HG03457 (cell line): ENCODE results near the gene TMEFF1.

Experiments used
- ATAC-seq: cut with Tn5 transposase; IDR thresholded peaks from one replicate; pipeline ENCODE4 v1.9.1; 2021; ENCODE audit warnings: moderate number of reproducible peaks; ENCODE audit not compliant: unreplicated experiment

The TMEFF1 gene

DNA sequence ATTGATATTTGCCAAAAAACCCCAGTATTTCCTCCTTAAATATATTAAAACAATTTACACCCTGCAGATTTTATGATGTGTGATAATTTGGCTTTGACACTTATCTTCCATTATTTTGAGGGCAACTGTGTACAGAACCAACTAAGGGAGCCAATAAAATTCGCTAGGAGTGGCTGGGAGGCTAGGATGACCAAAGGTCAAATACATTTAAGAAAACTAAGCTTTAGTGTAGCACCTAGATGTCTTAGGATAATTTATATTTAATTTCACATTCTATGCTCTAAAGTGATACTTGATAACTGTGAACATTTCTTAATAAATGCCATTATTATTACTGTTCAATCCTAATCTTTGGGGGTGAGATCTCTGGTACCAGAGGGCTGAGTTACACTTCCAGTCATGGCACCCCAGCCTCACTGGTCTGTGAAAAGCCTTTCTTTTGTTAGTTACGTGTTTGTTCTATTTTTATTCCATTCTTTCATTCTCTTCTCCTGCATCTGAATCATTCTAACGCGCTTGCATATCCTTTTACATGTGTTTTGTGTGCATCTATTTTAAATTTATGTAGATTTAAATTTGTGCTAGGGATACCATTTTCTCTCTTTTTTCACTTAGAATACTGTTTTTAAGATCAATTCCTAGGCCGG lies 26.9 kb upstream of the TMEFF1 start:
- ATAC-seq = no peak

DNA sequence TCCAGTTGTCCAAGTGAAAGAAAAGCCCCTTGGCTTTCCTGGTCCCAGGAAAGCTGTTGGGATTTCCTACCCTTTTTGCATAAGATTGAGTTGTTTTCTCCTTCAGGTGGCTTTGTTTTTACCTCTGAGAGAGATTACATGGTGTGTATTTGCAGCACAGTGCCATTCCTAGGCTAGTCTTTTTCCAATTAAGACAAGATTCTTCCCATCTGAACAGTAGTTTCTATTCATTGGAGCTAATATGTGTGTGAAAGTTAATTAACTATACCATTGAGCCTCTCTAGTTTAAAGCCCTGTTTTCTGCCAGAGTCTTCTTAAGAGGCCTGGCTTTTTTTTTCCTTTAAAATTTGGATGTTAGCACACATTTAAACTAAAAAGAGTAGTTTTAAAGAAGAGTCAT lies 25.9 kb upstream of the TMEFF1 start:
- no peak for ATAC-seq

DNA sequence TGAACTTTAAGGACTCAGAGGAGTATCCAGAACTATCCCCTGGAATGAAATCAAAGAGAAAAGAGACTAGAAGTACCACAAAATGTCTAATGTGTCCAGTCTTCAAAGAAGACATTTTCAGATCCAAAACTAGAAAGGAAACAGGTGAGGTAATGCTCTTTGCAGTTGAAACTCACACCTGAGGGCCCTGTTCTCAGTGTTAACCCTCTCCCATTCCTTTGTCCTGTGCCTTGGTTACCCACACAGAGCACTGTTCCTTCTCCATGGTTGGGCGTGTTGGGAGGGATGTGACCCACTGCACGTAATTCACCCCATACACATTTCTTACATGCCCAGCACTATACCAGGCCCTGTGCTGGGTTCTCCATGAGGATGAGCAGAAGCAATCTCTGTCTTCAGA lies 24.7 kb upstream of the TMEFF1 start:
- no peak for ATAC-seq

DNA sequence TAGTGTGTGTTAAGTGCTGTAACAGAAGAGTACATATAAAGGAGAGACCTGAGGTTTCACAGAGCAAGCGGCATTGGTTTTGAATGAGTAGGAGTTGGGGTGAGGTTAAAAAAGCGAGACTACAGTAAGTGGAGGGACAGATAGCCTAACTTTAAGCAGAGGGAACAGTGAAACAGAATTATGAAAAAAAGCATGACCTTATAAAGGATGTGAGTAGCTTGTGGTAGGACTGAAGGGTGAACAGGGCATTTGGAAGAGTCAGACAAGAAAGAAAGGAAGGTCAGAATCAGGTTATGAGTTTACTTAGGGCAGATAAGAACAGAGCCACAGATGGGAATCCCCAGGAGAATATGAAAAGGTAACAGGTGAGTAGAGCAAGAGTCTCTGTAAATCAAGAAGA lies 23.5 kb upstream of the TMEFF1 start:
- peak; percentile 79 for ATAC-seq

DNA sequence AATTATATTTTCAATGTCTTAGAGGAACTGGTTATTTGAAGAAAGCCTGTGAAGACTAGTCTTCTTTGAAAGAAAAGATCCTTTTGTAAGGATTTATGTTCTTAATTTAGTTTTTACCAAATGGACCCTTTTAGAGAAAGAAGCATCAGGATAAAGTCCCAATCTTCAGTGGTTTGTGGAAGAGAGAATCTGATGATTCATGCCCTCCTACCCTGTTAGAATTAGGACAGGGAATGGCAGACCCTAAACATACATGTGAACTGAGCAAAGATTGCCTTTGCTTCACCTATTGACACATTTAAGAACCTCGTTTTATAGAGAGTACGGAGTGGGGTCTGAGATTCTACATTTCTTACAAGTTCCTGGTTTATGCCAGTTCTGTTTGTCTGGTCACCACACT lies 20.1 kb upstream of the TMEFF1 start:
- no peak for ATAC-seq

DNA sequence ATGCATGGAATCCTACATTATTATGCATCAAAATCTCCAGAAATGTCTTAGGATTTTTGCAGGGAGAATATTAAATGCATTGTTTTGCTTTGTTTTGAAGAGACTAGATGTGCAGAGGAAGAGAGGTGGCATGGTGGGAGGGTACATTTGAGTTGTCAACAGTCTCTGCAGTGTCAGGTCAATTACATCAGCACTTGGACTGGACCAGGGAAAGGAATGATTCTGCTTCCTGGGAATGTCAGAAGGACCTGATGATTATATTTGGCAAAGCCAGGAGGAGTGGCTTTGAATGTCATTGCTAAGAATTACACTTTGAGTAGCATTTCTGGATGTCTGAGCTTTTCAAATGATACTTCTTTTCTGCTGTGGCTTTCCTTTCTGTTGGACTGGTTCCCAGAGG lies 17.5 kb upstream of the TMEFF1 start:
- no peak for ATAC-seq

DNA sequence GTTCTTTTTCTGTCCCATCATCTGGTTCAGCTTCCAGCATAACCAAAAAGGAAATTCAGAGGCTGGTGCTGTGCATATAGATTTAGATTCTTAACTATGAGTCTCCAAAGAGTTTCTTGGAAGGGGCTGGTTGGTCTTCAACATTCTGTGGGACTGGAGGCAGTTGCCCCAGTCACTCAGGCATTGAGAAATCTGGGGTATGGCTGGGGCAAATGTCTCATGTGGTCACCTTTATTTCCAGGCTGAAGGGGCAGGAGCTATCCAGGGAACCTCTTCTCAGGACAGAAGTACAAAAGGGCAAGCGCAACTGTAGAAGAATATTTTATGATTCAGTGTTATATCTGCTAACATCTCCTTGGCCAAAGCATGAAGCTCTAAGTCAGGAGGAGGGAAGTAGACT lies 15.4 kb upstream of the TMEFF1 start:
- no peak for ATAC-seq

DNA sequence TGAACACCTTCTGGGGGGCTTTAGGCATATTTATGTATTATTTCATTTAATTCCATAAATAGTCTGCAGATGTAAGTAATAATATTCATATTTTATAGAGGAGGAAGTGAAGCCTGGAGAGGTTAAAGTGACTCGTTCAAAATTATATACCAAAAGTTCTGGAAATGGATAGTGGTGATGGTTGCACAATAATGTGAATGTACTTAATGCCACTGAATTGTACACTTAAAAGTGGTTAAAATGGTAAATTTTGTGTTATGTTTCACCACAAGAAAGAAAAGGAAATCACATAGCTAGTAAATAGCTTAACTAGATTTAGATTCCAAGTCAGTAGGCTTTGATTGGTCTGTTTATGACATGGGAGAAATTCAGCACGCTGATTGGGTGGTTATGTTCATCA lies 13.0 kb upstream of the TMEFF1 start:
- ATAC-seq = no peak

DNA sequence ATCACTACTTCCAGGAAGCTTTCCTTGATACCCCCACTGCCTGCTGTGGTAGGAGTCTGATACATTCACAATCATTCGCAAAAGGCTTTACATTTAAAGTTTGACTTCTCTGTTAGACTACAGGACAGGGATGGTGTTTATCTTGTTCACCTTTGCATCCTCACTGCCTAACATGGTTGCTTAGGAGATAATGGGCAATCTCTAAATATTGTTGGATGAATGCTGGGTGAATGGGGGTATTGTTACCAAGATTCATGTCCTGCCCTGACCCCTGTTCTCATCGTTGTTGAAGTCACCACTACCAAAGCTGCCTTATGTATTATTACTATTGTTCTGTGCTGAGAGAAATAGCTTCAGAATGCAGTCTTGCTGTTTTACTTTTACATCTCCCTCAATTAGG lies 7.7 kb upstream of the TMEFF1 start:
- no peak for ATAC-seq

DNA sequence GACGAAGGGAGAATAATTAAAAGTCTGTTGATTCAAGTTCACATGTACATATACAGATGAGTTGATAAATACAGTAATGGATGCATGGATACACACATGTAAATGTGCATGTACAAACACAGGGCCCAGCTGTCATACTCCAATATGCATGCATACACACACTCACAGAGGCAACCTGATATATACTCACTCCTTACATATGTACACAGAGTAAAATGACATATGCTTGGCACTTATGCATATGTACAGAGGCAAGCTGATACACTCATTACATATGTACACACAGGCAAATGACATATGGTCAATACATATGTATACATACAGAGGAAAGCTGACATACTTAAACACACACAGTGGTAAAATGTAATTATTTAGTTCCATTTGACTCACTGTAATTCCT lies 7.2 kb upstream of the TMEFF1 start:
- ATAC-seq = no peak

DNA sequence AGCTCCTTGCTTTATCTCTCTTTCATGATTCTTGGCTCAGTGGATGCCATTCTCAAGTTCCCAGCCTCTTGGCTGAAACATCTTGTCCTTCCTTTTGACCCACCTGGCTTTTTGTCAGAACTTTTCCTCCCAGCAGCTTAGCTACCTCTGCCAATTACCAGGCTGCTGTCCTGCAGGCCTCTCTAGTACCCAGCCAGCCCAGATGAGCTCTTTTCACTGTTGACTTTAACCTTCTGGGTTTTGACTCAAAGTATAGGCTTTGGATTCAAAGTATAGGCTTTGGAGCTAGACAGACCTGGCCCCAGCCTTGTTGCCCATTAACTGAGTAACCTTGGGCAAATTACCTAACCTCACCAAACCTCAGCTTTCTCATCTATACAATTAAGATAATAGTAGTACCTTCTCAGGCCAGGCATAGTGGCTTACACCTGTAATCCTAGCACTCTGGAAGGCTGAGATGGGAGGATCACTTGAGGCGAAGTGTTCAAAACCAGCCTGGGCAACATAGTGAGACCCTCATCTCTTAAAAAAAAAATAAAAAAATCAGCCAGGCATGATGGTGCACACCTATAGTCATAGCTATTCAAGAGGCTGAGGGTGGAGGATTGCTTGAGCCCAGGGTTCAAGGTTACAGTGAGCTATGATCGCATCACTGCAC lies 6.6 kb upstream of the TMEFF1 start:
- no peak for ATAC-seq

DNA sequence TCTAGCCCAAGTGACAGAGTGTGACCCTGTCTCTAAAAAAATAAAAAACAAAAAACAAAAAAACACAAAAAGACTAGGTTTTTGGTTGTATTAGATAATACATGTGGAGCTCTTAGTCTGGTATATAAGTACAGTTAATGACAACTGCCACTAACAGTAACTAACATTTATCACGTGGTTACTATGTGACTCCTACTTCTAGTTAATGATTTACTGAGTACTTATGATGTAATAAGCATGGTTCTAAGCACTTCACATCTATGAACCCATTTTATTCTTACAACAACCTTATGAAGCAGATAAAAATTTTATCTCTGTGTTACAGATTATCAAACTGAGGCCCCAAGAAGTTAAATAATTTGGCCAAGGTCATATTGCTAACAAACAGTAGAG lies 6.1 kb upstream of the TMEFF1 start:
- no peak for ATAC-seq

DNA sequence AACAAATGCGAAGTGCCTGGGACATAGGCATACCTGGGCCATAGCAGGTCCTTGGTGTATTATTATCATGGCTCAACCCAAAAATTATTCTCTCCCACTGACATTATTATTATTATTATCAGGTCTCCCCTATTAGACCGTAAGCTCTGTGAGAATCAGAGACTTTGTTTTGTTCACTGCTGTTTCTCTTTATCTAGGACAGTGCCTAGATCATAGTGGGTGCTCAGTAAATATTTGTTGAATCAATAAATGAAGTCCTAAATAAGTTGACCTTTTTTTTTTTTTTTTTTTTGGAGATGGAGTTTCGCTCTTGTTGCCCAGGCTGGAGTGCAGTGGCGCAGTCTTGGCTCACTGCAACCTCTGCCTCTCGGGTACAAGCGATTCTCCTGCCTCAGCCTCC lies 4.9 kb upstream of the TMEFF1 start:
- ATAC-seq = no peak

DNA sequence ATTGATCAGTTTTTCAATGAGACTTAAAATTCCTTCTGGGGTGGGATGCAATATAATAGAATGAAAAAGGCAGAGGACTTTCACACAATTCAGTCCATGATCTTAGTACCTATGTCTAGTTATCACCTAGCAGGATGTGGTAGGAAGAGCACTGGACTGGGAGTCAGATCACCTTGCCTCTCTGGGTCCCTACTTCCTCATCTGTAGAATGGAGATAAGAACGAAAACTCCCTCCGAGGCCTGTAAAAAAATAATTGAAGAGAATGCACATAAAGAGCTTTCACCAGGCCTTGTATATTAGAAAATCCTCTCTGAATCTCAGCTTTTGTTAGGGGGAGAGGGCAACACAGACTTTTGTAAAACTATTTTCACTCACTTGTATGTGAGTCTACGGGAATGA lies 681 bp upstream of the TMEFF1 start:
- ATAC-seq = no peak

DNA sequence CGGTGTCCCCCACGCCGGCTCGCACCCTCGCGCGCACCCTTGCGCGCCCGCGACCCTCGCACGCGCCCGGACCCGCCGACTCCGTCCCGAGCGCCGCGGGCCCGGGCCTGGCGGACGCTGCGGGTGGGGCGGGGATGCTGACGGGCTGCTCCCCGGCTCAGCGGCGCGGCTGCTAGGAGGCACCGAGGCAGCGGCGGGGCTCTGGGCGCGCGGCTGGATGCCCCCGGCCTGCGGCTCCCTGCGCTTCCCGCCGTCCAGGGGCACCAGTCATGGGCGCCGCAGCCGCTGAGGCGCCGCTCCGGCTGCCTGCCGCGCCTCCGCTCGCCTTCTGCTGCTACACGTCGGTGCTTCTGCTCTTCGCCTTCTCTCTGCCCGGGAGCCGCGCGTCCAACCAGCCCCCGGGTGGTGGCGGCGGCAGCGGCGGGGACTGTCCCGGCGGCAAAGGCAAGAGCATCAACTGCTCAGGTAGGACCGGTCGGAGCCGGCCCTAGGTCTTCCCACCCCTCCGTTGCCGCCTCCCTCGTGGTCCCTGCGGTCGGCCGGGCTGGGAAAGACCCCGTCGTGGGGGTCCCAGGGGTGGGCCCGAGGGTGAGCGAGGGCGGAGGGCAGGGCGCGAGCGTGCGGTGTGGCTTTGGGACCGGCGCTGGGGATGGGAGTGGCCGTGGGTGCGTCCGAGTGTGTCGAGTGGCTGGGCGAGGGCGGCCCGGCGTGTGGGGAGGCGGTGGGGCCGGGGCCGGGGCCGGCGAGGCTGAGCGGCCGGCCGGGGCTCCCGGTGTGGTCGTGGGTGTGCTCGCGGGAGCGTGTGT lies 530 bp downstream of the TMEFF1 start:
- peak; percentile 51 for ATAC-seq

DNA sequence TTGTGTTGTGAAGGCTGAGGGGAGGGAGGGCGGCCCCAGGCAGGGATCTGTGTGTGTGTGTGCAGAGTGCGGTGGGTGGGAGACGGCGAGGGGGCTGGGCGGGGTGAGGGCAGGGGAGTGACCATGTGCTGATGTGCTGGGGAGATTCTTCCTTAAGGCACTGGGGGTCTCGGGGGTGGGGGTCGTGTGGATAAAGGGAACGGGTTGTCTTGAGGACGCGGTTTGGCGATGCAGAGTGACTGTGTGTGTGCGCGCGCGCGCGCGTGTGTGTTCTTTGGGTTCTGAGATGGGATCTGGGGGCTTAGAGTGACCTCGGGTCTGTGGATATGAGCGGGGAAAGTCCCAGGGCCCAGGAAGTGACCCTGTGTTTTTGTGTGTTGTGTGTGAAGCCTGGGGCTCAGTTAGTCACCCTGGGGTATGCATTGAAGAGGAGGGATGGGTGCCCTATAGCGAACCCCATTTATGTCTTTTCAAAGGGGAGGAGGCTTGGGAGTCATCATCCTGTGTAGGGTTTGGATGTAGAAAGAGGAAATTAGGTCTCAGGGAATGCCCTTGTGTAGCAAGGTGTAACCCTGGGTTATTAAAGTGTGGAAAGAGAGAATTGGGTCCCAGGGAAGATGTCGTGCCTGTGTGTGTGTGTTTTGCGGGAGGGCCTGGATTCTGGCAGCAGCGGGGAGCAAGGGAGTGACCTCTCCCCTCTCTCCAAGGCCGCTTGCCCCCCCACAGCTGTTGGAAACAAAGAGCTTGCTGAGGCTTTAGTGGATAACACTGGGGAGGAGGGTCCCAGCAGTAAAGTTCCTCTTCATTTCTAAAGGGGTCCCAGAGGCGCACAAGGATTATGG lies 1.4 kb downstream of the TMEFF1 start:
- no peak for ATAC-seq

DNA sequence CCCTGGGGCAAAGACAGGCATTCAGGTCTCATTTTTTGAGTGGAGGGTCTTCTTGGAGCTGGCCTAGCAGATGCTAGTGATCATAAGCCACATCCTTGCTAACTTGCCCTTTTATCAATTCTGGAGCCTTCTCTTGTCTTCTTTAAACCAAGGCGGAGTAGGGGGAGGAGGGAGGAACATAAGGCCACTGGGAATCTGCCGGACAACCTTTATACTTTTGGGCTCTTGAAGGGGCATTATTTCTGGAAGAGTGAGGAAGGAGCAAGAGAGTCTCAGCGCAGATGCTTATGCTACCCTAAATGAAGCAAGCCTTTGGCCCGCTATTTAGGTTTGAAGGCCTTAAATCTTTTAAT lies 2.0 kb downstream of the TMEFF1 start:
- no peak for ATAC-seq

DNA sequence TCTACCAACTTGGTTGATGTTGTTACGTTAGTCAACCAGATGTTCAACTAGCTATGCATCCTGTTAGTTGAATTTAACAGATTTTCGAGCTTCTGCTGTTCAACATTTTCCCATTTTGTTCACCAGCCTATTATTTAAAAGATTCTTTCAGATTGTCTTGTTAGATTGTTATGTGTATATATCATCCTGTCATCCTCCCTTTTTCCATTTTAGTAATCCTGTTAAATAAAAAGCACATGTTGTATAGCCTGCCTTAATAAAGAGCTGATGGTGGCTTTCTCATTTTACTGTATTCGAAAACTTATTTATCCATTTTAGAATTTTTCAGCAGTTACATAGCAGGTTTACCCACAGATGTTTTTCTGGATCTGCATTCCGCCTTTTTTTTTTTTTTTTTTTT lies 4.3 kb downstream of the TMEFF1 start:
- no peak for ATAC-seq

DNA sequence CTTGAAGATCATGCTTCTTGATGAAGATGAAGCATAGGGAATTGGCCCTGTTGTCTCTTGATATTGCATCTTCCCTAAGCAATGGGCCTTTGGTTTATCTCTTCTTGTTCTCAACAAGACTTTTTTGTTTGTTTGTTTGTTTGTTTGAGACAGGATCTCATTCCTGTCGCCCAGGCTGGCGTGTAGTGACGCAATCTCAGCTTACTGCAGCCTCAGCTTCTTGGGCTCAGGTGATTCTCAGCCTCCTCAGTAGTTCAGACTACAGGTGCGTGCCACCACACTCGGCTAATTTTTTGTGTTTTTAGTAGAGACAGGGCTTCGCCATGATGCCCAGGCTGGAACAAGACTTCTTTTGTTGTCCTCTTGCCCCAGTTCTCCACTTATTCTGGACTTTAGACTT lies 5.2 kb downstream of the TMEFF1 start:
- no peak for ATAC-seq

DNA sequence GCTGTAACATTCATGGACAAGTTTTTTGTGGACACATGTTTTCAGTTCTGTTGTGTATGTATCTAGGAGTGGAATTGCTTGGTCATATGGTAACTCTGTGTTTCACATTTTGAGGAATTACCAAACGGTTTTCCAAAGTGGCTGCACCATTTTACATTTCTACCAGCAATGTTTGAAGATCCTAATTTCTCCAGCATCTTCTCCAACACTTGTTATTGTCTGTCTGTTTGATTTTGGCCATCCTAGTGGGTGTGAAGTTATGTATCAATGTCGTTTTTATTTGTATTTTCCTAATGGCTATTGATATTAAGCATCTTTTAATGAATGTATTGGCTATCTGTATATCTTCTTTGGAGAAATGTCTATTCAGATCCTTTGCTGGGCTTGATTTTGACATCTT lies 6.9 kb downstream of the TMEFF1 start:
- no peak for ATAC-seq

DNA sequence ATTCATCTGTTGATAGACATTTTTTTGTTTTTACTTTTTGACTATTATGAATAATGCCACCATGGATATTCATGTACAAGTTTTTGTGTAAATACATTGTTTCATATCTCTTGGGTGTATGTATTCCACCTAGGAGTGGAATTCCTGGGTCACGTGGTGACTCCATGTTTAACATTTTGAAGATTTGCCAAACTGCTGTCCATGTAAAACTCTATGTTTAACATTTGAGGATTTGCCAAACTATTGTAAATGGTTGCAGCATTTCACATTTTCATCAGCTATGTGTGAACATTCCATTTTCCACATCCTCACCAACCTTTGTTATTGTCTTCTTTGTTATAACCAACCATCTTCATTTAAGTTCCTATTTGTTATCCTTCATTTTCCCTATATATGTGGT lies 12.2 kb downstream of the TMEFF1 start:
- ATAC-seq = no peak
